ENCODE results near the gene SEC14L1.
"Not testable (repeated sequence)": the region's sequence is repeated elsewhere in the genome, so short reads cannot be mapped to it uniquely, and the experiment has no call there.

Gene SEC14L1

DNA sequence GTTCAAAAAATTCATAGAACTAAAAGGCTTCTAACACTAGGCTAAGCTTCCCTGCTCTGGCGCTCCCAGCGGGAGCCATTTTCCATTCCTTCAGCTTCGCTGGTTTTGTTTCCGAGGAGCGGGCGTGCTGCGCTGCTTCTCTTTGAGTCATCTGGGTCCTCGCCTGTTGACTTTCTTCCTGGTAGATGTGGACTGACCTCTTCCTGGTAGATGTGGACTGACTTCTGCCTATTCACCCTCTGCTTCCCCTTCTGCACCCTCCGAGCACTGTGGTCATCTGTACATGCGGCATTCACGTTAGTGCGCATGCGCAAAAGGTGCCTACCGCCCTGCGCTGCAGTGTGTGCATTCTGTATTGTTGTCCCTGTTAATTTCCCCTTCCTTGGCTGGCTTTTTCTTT, 40.8 kb upstream of the SEC14L1 start:
- no peak overlapping the region for H3K4me3 ChIP-seq (replicated peaks in 1 of 2; ENCODE audit: low read depth in 2 of 2, low read length in 2 of 2)
- TF ChIP-seq, protein P1, sequence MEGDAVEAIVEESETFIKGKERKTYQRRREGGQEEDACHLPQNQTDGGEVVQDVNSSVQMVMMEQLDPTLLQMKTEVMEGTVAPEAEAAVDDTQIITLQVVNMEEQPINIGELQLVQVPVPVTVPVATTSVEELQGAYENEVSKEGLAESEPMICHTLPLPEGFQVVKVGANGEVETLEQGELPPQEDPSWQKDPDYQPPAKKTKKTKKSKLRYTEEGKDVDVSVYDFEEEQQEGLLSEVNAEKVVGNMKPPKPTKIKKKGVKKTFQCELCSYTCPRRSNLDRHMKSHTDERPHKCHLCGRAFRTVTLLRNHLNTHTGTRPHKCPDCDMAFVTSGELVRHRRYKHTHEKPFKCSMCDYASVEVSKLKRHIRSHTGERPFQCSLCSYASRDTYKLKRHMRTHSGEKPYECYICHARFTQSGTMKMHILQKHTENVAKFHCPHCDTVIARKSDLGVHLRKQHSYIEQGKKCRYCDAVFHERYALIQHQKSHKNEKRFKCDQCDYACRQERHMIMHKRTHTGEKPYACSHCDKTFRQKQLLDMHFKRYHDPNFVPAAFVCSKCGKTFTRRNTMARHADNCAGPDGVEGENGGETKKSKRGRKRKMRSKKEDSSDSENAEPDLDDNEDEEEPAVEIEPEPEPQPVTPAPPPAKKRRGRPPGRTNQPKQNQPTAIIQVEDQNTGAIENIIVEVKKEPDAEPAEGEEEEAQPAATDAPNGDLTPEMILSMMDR (IDR thresholded peaks at IDR 0.05; ENCODE audit: low read depth, low read length): no peak
- DNase-seq (ENCODE audit: low read depth in 2 of 2): no peak

DNA sequence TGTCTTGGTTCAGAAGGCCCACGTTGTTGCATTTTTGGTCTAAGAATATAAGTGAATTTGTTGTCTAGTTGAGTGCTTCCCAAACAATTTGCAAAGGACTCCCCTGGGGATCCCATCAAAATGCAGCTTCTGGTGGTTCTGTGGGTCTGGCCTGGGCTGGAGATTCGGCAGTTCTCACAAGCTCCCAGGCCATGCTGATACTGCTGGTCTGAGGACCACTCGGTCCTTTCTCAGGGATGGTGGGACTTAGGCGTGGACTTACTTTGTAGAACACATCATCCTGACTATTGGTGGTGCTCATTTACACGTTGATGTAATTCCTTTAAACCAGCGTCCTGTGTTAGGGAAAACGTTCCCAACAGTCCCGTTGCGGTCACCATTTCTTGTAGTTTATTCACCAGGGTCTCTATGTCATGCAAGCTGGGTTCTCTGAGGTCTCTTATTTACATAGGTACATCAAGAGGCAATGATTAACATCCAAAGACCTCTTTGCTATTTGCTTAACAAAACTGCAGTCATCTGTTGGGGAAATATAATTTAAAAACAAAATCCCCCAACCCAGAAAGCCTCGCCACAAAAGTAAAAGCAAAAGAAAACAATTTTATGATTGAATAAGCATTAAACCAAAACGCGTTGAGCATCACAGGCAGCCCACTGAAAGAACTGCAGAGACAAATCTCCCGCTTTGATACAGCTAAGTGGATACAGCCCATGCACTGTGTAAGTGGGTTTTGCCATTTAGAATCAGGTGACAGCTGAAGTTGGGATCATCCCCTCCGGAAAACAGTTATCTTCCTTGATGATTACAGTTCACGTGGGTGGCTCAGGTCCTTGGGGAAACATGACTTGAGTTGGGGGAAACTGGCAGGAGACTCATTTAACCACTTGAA, 39.0 kb upstream of the SEC14L1 start:
- DNase-seq (ENCODE audit: low read depth in 2 of 2): no peak
- TF ChIP-seq, protein P1 (IDR thresholded peaks at IDR 0.05; ENCODE audit: low read depth, low read length): no peak
- H3K4me3 ChIP-seq (replicated peaks in 1 of 2; ENCODE audit: low read depth in 2 of 2, low read length in 2 of 2): no peak overlapping the region

DNA sequence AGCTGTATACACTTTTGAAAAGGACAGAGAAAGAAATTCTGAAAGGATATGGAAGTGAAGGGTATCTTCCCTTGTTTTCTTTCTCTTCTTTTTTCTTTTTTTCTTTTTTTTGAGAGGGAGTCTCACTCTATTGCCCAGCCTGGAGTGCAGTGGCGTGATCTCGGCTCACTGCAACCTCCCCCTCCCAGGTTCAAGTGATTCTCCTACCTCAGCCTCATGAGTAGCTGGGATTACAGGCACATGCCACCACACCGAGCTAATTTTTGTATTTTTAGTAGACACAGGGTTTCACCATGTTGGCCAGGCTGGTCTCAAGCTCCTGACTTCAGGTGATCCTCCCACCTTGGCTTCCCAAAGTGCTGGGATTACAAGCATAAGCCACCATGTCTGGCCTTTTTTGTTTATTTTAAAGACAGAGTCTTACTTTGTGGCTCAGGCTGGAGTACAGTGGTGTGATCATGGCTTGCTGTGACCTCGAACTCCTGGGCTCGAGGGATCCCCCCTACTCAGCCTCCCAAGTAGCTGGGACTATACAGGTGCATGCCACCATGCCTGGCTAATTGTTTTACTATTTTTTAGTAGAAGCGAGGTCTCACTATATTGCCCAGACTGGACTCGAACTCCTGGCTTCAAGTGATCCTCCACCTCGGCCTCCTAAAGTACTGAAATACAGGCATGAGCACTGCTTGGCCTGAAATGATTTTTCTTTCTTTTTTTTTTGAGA, 38.2 kb upstream of the SEC14L1 start:
- not testable (repeated sequence) for DNase-seq (ENCODE audit: low read depth in 2 of 2); H3K4me3 ChIP-seq (replicated peaks in 1 of 2; ENCODE audit: low read depth in 2 of 2, low read length in 2 of 2)

DNA sequence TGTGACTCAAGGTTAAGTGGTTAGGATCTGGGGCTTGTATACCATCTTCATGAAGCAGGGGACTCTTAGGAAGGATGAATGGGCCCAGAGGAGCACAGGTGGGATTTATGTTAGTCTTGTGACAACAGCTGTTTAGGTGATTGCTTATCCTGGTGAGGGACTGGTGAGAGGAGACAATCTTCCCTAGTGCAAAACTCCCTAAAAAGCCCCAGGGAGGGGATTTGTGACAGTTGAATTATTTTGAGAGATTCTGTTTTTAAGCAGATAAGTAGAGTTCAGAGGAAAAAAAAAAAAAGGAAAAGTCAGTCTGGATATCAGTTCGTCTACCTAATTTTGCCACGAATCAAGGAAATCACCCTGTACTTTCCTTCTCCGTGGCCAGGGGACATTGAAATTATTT, 35.1 kb upstream of the SEC14L1 start:
- no peak overlapping the region for H3K4me3 ChIP-seq (replicated peaks in 1 of 2; ENCODE audit: low read depth in 2 of 2, low read length in 2 of 2)
- no peak for DNase-seq (ENCODE audit: low read depth in 2 of 2)
- TF ChIP-seq, protein P1 (IDR thresholded peaks at IDR 0.05; ENCODE audit: low read depth, low read length): no peak

DNA sequence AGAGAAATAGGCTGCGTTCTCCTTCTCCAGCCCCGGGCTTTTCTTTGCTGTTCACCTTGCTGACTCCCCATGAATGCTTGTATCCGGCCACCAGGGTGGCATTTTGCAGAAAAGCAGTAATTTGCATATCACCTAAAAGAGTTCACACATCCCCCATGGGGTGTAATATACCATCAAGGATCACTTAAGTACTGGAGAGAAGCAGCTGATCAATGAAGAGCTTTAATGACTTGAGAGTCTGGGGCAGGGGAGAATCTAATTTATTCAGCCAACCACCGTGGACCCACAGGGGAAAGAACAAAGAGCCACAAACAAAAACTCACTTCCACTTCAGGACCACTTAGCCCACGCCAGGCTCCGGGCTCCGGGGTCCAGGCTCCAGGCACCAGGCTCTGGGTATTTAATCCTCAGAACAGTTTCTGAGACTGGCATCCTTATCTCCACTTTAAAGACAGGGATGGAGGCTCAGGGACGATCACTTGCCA, 33.9 kb upstream of the SEC14L1 start:
- H3K4me3 ChIP-seq (replicated peaks in 1 of 2; ENCODE audit: low read depth in 2 of 2, low read length in 2 of 2): no peak overlapping the region
- TF ChIP-seq, protein P1 (IDR thresholded peaks at IDR 0.05; ENCODE audit: low read depth, low read length): peak; percentile 1
- DNase-seq (ENCODE audit: low read depth in 2 of 2): no peak

DNA sequence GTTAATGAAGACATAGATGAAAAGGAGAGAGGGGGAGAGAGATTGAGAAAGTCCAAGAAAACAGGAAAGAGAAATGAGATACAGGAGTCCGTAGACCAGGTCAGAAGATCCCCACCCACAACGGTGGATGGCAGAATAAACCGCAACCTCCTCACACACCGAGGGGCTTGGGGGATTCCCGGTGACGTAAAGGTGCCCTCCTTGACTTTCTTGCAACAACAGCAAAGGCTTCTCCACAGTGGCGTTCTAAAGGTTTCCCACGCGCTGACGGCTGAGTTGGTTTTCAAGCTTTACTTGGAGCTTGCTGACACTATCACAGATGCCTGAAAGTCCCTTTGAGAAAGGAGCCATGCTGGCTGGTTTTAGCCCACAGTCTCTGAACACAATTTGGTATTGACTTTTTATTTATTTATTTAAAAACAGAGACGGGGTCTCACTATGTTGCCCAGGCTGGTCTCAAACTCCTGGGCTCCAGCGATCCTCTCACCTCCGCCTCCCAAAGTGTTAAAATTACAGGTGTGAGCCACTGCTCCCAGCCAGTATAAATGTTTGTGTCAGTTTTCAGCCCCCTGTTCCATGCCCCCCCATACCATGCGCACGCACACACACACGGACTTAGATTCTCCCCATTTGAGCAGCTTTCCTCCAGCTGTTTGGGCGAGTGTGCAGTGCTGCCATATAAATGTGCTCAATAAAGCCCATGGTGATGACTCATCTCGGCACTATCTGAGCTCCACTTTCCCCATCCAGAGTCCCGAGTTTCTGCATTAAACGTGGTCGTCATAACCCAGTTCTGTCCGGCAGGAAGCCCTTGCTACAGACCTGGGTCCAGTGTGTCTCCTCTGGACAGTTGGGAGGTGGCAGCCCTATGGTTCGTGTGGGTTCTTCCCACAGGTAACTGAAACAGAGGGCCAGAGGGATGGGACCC, 33.0 kb upstream of the SEC14L1 start:
- TF ChIP-seq, protein P1 (IDR thresholded peaks at IDR 0.05; ENCODE audit: low read depth, low read length): no peak
- no peak overlapping the region for H3K4me3 ChIP-seq (replicated peaks in 1 of 2; ENCODE audit: low read depth in 2 of 2, low read length in 2 of 2)
- peak; percentile 36 to 58 for DNase-seq (ENCODE audit: low read depth in 2 of 2)

Measured in cardiac fibroblast (primary cell).